ENCODE measurements around the gene C1orf105.

- TF ChIP-seq CTCF (IDR thresholded peaks at IDR 0.05) (no peak), ZFX (IDR thresholded peaks at IDR 0.05; ENCODE audit: borderline replicate concordance) (no peak)
Measured at GRCh38 chr1:172473302-172473701, 52.8 kb downstream of the C1orf105 start.
